HEK293 (cell line): ENCODE data around the gene LIN37.

Source experiments
- CTCF ChIA-PET: fragments of 350-600 bp; formaldehyde crosslinking; extraction: SDS; loops from one replicate; lab custom pipeline; 2021; ENCODE audit warnings: antibody characterized with exemption; lab: Yijun Ruan, JAX
- POLR2A ChIA-PET: fragments of 300-600 bp; formaldehyde crosslinking; extraction: SDS; loops from one replicate; lab custom pipeline; 2020; ENCODE audit warnings: antibody characterized with exemption, inconsistent platforms; lab: Yijun Ruan, JAX
- H3K27ac ChIP-seq: fragments of 200-500 bp; sonication (Bioruptor generic); 2 replicates; pipeline ENCODE4 v1.5.1; 2014; ENCODE audit warnings: low read depth, low read length, control low read depth, inconsistent platforms; ENCODE audit errors: extremely low read depth
- H3K36me3 ChIP-seq, 2 experiments: fragments of 200-500 bp in 1 of 2; sonication (Bioruptor generic) in 1 of 2; 1 replicate in 1 of 2; 2 replicates in 1 of 2; pipeline ENCODE4 v1.5.1; 2014 to 2017; ENCODE audit warnings: inconsistent platforms in 2 of 2, low read length in 2 of 2; ENCODE audit not compliant: control insufficient read depth in 2 of 2, insufficient read depth in 1 of 2
- H3K4me1 ChIP-seq: fragments of 200-500 bp; sonication (Bioruptor generic); 2 replicates; pipeline ENCODE4 v1.5.1; 2014; ENCODE audit warnings: mild to moderate bottlenecking, low read length, inconsistent platforms; ENCODE audit not compliant: control insufficient read depth, insufficient read depth
- H3K4me3 ChIP-seq: 2 replicates; pipeline ENCODE4 v1.5.1; 2011; ENCODE audit warnings: low read depth, mild to moderate bottlenecking, control low read depth, low read length, moderate library complexity
- H3K9me3 ChIP-seq: fragments of 200-500 bp; sonication (Bioruptor generic); 2 replicates; pipeline ENCODE4 v1.5.1; 2014; ENCODE audit warnings: low read depth, low read length, inconsistent platforms; ENCODE audit not compliant: control insufficient read depth, insufficient read depth
- ATF2 ChIP-seq: fragments of 450-650 bp; formaldehyde crosslinking; IDR thresholded peaks from 2 replicates; pipeline ENCODE4 v1.5.1; 2016; ENCODE audit warnings: missing biosample characterization, missing genetic modification characterization, low read depth
- FEZF1 ChIP-seq: fragments of 450-650 bp; formaldehyde crosslinking; IDR thresholded peaks from 2 replicates; pipeline ENCODE4 v1.5.1; 2016; ENCODE audit warnings: missing biosample characterization, missing genetic modification characterization
- GFI1B ChIP-seq: fragments of 450-650 bp; formaldehyde crosslinking; IDR thresholded peaks from 2 replicates; pipeline ENCODE4 v1.5.1; 2016; ENCODE audit warnings: missing biosample characterization, missing genetic modification characterization
- GLIS2 ChIP-seq: fragments of 450-650 bp; formaldehyde crosslinking; IDR thresholded peaks from 2 replicates; pipeline ENCODE4 v1.5.1; 2016; ENCODE audit warnings: missing biosample characterization, missing genetic modification characterization
- IKZF3 ChIP-seq: fragments of 450-650 bp; IDR thresholded peaks from 2 replicates; pipeline ENCODE4 v1.5.0; 2018; ENCODE audit warnings: missing biosample characterization, mild to moderate bottlenecking, missing genetic modification characterization, moderate library complexity
- MYNN ChIP-seq: fragments of 450-650 bp; formaldehyde crosslinking; IDR thresholded peaks from 2 replicates; pipeline ENCODE4 v1.5.1; 2016; ENCODE audit warnings: missing biosample characterization, missing genetic modification characterization, borderline replicate concordance
- PATZ1 ChIP-seq: fragments of 450-650 bp; formaldehyde crosslinking; IDR thresholded peaks from 2 replicates; pipeline ENCODE4 v1.5.1; 2016; ENCODE audit warnings: missing biosample characterization, missing genetic modification characterization
- WT1 ChIP-seq: fragments of 450-650 bp; formaldehyde crosslinking; IDR thresholded peaks from 2 replicates; pipeline ENCODE4 v1.5.1; 2016; ENCODE audit warnings: missing biosample characterization, missing genetic modification characterization
- ZFP37 ChIP-seq: fragments of 450-650 bp; formaldehyde crosslinking; IDR thresholded peaks from 2 replicates; pipeline ENCODE4 v1.5.1; 2016; ENCODE audit warnings: missing biosample characterization, missing genetic modification characterization
- ZFP69B ChIP-seq: fragments of 450-650 bp; formaldehyde crosslinking; IDR thresholded peaks from 2 replicates; pipeline ENCODE4 v1.5.1; 2016; ENCODE audit warnings: missing biosample characterization, missing genetic modification characterization
- ZNF16 ChIP-seq: fragments of 450-650 bp; formaldehyde crosslinking; IDR thresholded peaks from 2 replicates; pipeline ENCODE4 v1.5.1; 2016; ENCODE audit warnings: low read depth, missing biosample characterization, missing genetic modification characterization
- ZNF24 ChIP-seq: fragments of 450-650 bp; formaldehyde crosslinking; IDR thresholded peaks from 2 replicates; pipeline ENCODE4 v1.5.1; 2016; ENCODE audit warnings: missing biosample characterization, missing genetic modification characterization
- ZNF302 ChIP-seq: fragments of 450-650 bp; formaldehyde crosslinking; IDR thresholded peaks from 2 replicates; pipeline ENCODE4 v1.5.1; 2016; ENCODE audit warnings: missing biosample characterization, missing genetic modification characterization, low read depth
- ZNF362 ChIP-seq: fragments of 450-650 bp; formaldehyde crosslinking; IDR thresholded peaks from 2 replicates; pipeline ENCODE4 v1.5.1; 2016; ENCODE audit warnings: missing biosample characterization, missing genetic modification characterization
- ZNF645 ChIP-seq: fragments of 450-650 bp; formaldehyde crosslinking; IDR thresholded peaks from 2 replicates; pipeline ENCODE4; 2016; ENCODE audit warnings: missing biosample characterization, missing genetic modification characterization
- ZNF654 ChIP-seq: fragments of 450-650 bp; formaldehyde crosslinking; IDR thresholded peaks from 2 replicates; pipeline ENCODE4 v1.5.1; 2016; ENCODE audit warnings: low read depth, missing biosample characterization, missing genetic modification characterization
- ZNF76 ChIP-seq: fragments of 450-650 bp; formaldehyde crosslinking; IDR thresholded peaks from 2 replicates; pipeline ENCODE4; 2016; ENCODE audit warnings: low read depth, missing biosample characterization, missing genetic modification characterization, borderline replicate concordance
- ZNF776 ChIP-seq: fragments of 450-650 bp; formaldehyde crosslinking; IDR thresholded peaks from 2 replicates; pipeline ENCODE4 v1.5.0; 2017; ENCODE audit warnings: missing biosample characterization, missing genetic modification characterization, borderline replicate concordance
- TF ChIP-seq, protein P1 (sequence below): fragments of 450-650 bp; formaldehyde crosslinking; IDR thresholded peaks from 2 replicates; pipeline ENCODE4 v1.5.1; 2016; ENCODE audit warnings: missing biosample characterization, missing genetic modification characterization, low read depth
- TF ChIP-seq, protein P2 (sequence below): fragments of 450-650 bp; formaldehyde crosslinking; IDR thresholded peaks from 2 replicates; pipeline ENCODE4 v1.5.1; 2016; ENCODE audit warnings: missing biosample characterization, missing genetic modification characterization
- TF ChIP-seq, protein P3 (sequence below): fragments of 450-650 bp; formaldehyde crosslinking; IDR thresholded peaks from 2 replicates; pipeline ENCODE4 v1.5.1; 2017; ENCODE audit warnings: missing biosample characterization, missing genetic modification characterization

The LIN37 gene

DNA sequence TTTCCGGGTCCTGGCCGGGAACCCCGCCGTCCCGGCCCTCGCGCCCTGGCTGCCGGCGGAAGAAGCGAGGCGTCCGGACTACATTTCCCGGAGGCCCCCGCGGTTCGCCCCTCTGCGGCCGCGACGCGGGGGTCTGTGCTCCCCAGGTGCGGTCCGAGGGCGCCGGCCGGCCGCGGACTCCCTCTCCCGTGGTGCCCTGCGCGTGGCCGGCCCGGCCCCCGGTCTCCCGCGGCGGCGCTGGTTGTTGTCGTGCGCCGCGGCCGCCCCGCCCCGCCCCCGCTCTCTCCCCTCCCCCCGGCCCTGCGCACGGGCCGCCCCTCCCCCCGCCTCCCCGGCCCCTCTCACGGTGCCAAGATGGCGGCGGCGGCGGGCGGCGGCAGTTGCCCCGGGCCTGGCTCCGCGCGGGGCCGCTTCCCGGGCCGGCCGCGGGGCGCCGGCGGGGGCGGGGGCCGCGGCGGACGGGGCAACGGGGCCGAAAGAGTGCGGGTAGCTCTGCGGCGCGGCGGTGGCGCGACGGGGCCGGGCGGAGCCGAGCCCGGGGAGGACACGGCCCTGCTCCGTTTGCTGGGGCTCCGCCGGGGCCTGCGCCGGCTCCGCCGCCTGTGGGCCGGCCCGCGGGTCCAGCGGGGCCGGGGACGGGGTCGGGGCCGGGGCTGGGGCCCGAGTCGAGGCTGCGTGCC is 30.6 kb upstream of the LIN37 start, which contains the start of gene KMT2B (continued):
- TF ChIP-seq, protein P1, sequence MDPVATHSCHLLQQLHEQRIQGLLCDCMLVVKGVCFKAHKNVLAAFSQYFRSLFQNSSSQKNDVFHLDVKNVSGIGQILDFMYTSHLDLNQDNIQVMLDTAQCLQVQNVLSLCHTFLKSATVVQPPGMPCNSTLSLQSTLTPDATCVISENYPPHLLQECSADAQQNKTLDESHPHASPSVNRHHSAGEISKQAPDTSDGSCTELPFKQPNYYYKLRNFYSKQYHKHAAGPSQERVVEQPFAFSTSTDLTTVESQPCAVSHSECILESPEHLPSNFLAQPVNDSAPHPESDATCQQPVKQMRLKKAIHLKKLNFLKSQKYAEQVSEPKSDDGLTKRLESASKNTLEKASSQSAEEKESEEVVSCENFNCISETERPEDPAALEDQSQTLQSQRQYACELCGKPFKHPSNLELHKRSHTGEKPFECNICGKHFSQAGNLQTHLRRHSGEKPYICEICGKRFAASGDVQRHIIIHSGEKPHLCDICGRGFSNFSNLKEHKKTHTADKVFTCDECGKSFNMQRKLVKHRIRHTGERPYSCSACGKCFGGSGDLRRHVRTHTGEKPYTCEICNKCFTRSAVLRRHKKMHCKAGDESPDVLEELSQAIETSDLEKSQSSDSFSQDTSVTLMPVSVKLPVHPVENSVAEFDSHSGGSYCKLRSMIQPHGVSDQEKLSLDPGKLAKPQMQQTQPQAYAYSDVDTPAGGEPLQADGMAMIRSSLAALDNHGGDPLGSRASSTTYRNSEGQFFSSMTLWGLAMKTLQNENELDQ (tag by site-specific recombination) = no peak
- no peak for TF ChIP-seq ZNF362 (tag by site-specific recombination)
- TF ChIP-seq GLIS2 (tag by site-specific recombination) = peak; percentile 94
- TF ChIP-seq ZNF16 = no peak
- TF ChIP-seq ZNF645 (tag by site-specific recombination) = no peak
- no peak for TF ChIP-seq ZNF302 (tag by site-specific recombination)

DNA sequence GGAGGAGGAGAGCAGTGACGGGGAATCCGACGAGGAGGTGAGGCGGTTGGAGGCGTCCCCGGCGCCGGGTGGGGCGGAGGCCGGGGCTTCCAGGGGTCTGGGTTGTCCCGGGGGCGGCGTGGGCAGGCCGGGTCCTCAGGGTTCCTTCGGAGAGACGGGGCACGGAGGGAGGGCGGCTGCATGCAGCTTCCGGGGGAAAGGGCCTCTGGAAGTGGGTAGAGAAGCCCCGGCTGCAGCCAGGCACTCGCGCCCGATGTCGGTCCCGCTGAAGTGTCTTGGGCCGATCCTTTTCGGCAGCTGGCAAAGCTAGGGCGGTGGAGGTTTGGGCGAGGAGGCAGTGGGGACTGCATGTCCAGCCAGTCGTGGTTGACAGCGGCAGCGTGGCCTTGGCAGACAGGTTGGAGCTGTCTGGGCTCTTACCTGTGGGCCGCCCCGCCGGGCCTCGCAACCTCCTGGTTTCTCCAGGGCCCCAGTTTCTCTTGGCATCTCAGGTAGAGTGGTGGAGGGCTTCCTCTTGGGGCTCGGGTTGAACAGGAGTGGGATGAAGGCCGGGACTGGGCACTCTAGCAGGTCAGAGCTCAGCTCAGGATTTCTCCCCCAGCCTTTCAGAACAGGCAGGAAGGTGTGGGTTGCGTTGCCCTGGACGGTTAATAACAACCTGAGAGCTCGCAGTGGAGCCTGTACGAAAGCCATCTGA is 29.9 kb upstream of the LIN37 start:
- Histone ChIP-seq H3K36me3 (peaks cover 40 to 42% of the 10 kb centered on the region in 2 experiments), H3K4me3 (peak overlapping the region; percentile 65), H3K4me1 (peaks cover 23% of the 10 kb centered on the region), H3K27ac (peak overlapping the region; percentile 93), H3K9me3 (no peaks in the 10 kb centered on the region)
- POLR2A ChIA-PET = interaction anchor here (0.7 to 2.3 kb wide), 9 partner anchors 9 to 106 kb away, joined by 3 to 24 read pairs (median 5); partner anchors contain the start of genes COX6B1, HAUS5, HSPB6 and LIN37
- CTCF ChIA-PET = interaction anchor here (0.5 to 1.3 kb wide), 9 partner anchors 10 to 214 kb away, joined by 3 to 12 read pairs (median 4); partner anchors contain the start of gene IGFLR1
- TF ChIP-seq WT1 (tag by site-specific recombination) (no peak), ZFP69B (tag by site-specific recombination) (no peak), ZNF654 (tag by site-specific recombination) (no peak), ATF2 (tag by site-specific recombination) (no peak), PATZ1 (tag by site-specific recombination) (peak; percentile 52), GFI1B (no peak), FEZF1 (tag by site-specific recombination) (no peak), IKZF3 (tag by site-specific recombination) (no peak), ZNF24 (no peak), MYNN (tag by site-specific recombination) (no peak), ZFP37 (peak; percentile 78), ZNF776 (tag by site-specific recombination) (no peak), ZNF76 (tag by site-specific recombination) (peak; percentile 52; the same call in 1 of the 2 replicates)
- TF ChIP-seq, protein P2, sequence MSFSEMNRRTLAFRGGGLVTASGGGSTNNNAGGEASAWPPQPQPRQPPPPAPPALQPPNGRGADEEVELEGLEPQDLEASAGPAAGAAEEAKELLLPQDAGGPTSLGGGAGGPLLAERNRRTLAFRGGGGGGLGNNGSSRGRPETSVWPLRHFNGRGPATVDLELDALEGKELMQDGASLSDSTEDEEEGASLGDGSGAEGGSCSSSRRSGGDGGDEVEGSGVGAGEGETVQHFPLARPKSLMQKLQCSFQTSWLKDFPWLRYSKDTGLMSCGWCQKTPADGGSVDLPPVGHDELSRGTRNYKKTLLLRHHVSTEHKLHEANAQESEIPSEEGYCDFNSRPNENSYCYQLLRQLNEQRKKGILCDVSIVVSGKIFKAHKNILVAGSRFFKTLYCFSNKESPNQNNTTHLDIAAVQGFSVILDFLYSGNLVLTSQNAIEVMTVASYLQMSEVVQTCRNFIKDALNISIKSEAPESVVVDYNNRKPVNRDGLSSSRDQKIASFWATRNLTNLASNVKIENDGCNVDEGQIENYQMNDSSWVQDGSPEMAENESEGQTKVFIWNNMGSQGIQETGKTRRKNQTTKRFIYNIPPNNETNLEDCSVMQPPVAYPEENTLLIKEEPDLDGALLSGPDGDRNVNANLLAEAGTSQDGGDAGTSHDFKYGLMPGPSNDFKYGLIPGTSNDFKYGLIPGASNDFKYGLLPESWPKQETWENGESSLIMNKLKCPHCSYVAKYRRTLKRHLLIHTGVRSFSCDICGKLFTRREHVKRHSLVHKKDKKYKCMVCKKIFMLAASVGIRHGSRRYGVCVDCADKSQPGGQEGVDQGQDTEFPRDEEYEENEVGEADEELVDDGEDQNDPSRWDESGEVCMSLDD (tag by site-specific recombination) = 0 out of 2 replicates have a peak, but pooled peaks have one; percentile 13
- TF ChIP-seq, protein P3, sequence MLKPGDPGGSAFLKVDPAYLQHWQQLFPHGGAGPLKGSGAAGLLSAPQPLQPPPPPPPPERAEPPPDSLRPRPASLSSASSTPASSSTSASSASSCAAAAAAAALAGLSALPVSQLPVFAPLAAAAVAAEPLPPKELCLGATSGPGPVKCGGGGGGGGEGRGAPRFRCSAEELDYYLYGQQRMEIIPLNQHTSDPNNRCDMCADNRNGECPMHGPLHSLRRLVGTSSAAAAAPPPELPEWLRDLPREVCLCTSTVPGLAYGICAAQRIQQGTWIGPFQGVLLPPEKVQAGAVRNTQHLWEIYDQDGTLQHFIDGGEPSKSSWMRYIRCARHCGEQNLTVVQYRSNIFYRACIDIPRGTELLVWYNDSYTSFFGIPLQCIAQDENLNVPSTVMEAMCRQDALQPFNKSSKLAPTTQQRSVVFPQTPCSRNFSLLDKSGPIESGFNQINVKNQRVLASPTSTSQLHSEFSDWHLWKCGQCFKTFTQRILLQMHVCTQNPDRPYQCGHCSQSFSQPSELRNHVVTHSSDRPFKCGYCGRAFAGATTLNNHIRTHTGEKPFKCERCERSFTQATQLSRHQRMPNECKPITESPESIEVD (tag by site-specific recombination) = no peak
